ENCODE measurements around the gene NEU4.

The NEU4 gene

GRCh38 chr2:241849616-241850543 is 40.9 kb downstream of the NEU4 start:
- no peak for DNase-seq (ENCODE audit: low spot score)

GRCh38 chr2:241850544-241851324 is 41.7 kb downstream of the NEU4 start:
- FAIRE-seq (no peak), DNase-seq (ENCODE audit: low spot score) (no peak)

More at GRCh38 chr2:241849616-241850543, 40.9 kb downstream of the NEU4 start:
- FAIRE-seq = no peak

GRCh38 chr2:241851325-241852115 is 42.5 kb downstream of the NEU4 start:
- DNase-seq (ENCODE audit: low spot score) = no peak
- FAIRE-seq = no peak

- no peak for DNase-seq (ENCODE audit: low spot score)
- FAIRE-seq = no peak
These were observed 43.4 kb downstream of the NEU4 start for GRCh38 chr2:241852116-241852980.

- DNase-seq (ENCODE audit: low spot score) (no peak), FAIRE-seq (no peak)
These were observed 44.1 kb downstream of the NEU4 start for GRCh38 chr2:241852981-241853631.

GRCh38 chr2:241853651-241854341 is 44.8 kb downstream of the NEU4 start:
- FAIRE-seq (peak; percentile 65), DNase-seq (ENCODE audit: low spot score) (peak; percentile 69)

- DNase-seq (ENCODE audit: low spot score) = no peak
- no peak for FAIRE-seq
These were observed 45.6 kb downstream of the NEU4 start for GRCh38 chr2:241854342-241855244.

GRCh38 chr2:241855245-241855887 is 46.4 kb downstream of the NEU4 start:
- DNase-seq (ENCODE audit: low spot score) = no peak
- FAIRE-seq = no peak

GRCh38 chr2:241855888-241856422 is 47.0 kb downstream of the NEU4 start:
- DNase-seq (ENCODE audit: low spot score) (no peak), FAIRE-seq (no peak)

GRCh38 chr2:241857041-241857541 is 48.1 kb downstream of the NEU4 start:
- DNase-seq (ENCODE audit: low spot score) = no peak

GRCh38 chr2:241857572-241858121 is 48.7 kb downstream of the NEU4 start:
- DNase-seq (ENCODE audit: low spot score) = no peak
- FAIRE-seq = no peak

More at GRCh38 chr2:241857041-241857541, 48.1 kb downstream of the NEU4 start:
- no peak for FAIRE-seq

GRCh38 chr2:241858206-241859016 is 49.4 kb downstream of the NEU4 start, which contains the start of gene PDCD1:
PDCD1 (minus strand) TSS chr2:241858894; CDS start chr2:241858838, 56 bp downstream.
- FAIRE-seq (no peak), DNase-seq (ENCODE audit: low spot score) (peak; percentile 54)

GRCh38 chr2:241859017-241859435 is 50.0 kb downstream of the NEU4 start:
- DNase-seq (ENCODE audit: low spot score) (no peak), FAIRE-seq (no peak)

- FAIRE-seq (no peak), DNase-seq (ENCODE audit: low spot score) (no peak)
These were observed 50.6 kb downstream of the NEU4 start for GRCh38 chr2:241859436-241860183.

All from urothelium cell line (cell line).